RWPE2 (cell line): ENCODE measurements around the gene LCN1.

Source experiments
- ATAC-seq: fragments of 200-7000 bp; cut with Tn5 transposase; 3 replicates; pipeline ENCODE4 v1.9.1; 2021; ENCODE audit warnings: low read depth
- DNase-seq: peaks from one replicate; pipeline ENCODE4 v3.0.0-alpha.2; 2020; ENCODE audit warnings: low spot score
- H3K27ac ChIP-seq: fragments of 450-650 bp; 2 replicates; pipeline ENCODE4 v1.5.1; 2017; ENCODE audit warnings: mild to moderate bottlenecking; ENCODE audit not compliant: poor library complexity, severe bottlenecking
- H3K27me3 ChIP-seq: fragments of 250-450 bp; sonication (Bioruptor Pico); 2 replicates; pipeline ENCODE4 v1.5.1; 2021; ENCODE audit warnings: mild to moderate bottlenecking, moderate library complexity; ENCODE audit not compliant: insufficient read depth, poor library complexity, severe bottlenecking
- H3K36me3 ChIP-seq: fragments of 250-450 bp; sonication (Bioruptor Pico); 2 replicates; pipeline ENCODE4 v1.5.1; 2020; ENCODE audit warnings: low read depth, mild to moderate bottlenecking, moderate library complexity
- H3K4me1 ChIP-seq: fragments of 250-450 bp; sonication (Bioruptor Pico); 2 replicates; pipeline ENCODE4 v1.5.1; 2021; ENCODE audit warnings: mild to moderate bottlenecking, moderate library complexity; ENCODE audit not compliant: insufficient read depth, poor library complexity, severe bottlenecking
- H3K4me3 ChIP-seq: fragments of 250-450 bp; sonication (Bioruptor Pico); 2 replicates; pipeline ENCODE4 v1.5.1; 2021; ENCODE audit warnings: mild to moderate bottlenecking, moderate library complexity; ENCODE audit not compliant: severe bottlenecking
- H3K9me3 ChIP-seq: fragments of 250-450 bp; sonication (Bioruptor Pico); 2 replicates; pipeline ENCODE4 v1.5.1; 2021; ENCODE audit warnings: mild to moderate bottlenecking, moderate library complexity; ENCODE audit not compliant: severe bottlenecking
- CTCF ChIP-seq: fragments of 450-650 bp; IDR thresholded peaks from one replicate; pipeline ENCODE4 v1.5.1; 2017; ENCODE audit warnings: mild to moderate bottlenecking, moderate library complexity; ENCODE audit not compliant: poor library complexity, severe bottlenecking

LCN1 gene

GRCh38 chr9:135521608-135522095 lies 412 bp downstream of the LCN1 start:
- ATAC-seq (no peak), DNase-seq (peak; percentile 33)
- no peak overlapping the region for H3K4me3 ChIP-seq
- TF ChIP-seq CTCF: no peak
- H3K27me3 ChIP-seq: no peaks in the 10 kb centered on the region
- H3K9me3 ChIP-seq: no peaks in the 10 kb centered on the region
- no peaks in the 10 kb centered on the region for H3K36me3 ChIP-seq
- H3K4me1 ChIP-seq: no peaks in the 10 kb centered on the region
- no peak overlapping the region for H3K27ac ChIP-seq

DNA sequence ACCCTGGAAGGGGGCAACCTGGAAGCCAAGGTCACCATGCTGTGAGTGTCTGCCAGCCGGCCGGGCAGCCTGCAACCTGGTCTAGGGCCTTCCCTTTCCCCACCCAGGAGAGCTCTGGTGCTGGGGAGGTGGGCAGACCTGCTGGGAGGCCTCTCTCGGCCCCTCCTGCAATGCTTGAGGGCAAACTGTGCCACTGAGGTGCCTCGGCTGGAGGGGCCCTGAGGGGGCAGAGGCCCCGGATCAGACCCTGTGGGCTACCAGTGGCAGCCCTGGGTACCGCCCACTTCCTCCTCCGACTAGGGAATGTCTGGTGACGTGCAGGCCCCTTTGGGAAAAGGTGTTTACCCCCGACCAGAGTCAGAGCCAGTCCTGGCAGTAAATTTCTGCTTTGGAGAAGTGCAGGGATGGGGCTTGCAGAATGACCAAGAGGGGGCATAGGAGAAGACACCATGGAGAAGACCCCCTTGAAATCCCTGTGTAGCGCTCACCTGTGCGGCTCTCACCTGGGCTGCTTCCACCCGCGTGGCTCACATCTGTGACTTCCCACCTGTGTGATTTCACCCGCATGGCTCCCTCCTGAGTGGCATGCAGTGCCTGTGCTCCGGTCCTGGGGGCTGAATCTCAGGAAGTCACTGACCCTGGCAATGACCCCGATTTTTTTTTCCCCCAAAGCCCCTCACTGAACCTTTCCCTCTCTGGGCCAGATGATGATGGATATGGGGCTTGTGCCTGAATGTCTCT lies 1.1 kb downstream of the LCN1 start:
- ATAC-seq: no peak
- no peak overlapping the region for H3K27ac ChIP-seq
- no peaks in the 10 kb centered on the region for H3K27me3 ChIP-seq
- TF ChIP-seq CTCF: no peak
- no peaks in the 10 kb centered on the region for H3K36me3 ChIP-seq
- peak; percentile 48 for DNase-seq
- no peak overlapping the region for H3K4me3 ChIP-seq
- H3K9me3 ChIP-seq: no peaks in the 10 kb centered on the region
- no peaks in the 10 kb centered on the region for H3K4me1 ChIP-seq

DNA sequence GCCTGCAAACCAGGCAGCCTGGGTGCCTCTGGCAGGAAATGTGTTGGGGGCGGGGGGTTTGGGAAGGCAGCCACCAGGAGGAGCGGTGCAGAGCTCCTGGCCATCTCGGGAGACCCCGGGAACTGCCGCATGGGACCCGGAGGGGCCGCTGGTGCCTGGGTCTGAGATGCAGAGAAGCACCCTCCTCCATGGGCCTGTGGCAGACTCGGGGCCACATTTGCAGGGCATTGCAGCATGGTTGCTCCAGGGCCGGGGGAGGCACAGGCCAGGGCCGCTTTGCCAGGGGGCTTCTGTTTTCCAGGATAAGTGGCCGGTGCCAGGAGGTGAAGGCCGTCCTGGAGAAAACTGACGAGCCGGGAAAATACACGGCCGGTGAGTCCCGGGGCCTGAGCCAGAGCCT lies 1.7 kb downstream of the LCN1 start:
- no peak for TF ChIP-seq CTCF
- Histone ChIP-seq H3K27me3 (no peaks in the 10 kb centered on the region), H3K36me3 (no peaks in the 10 kb centered on the region), H3K9me3 (no peaks in the 10 kb centered on the region), H3K4me1 (no peaks in the 10 kb centered on the region), H3K27ac (no peak overlapping the region), H3K4me3 (no peak overlapping the region)
- peak; percentile 42 for DNase-seq
- no peak for ATAC-seq

- ATAC-seq: no peak
These were observed 2.4 kb downstream of the LCN1 start for GRCh38 chr9:135523521-135524129.

More at GRCh38 chr9:135523521-135524129, 2.4 kb downstream of the LCN1 start:
- Histone ChIP-seq H3K9me3 (no peaks in the 10 kb centered on the region), H3K27me3 (no peaks in the 10 kb centered on the region), H3K36me3 (no peaks in the 10 kb centered on the region), H3K27ac (no peak overlapping the region), H3K4me3 (no peak overlapping the region), H3K4me1 (no peaks in the 10 kb centered on the region)
- DNase-seq: peak; percentile 34
- no peak for TF ChIP-seq CTCF
